Panc1 (cell line): ENCODE data around the gene SERPINE2. TPM values are rescaled to one million over a fixed set of nuclear protein-coding genes. Genes with fewer than 3 reads are reported as not detected.
A peak's percentile ranks its signal among the peaks of the same experiment; 100 is the strongest.

Experiments used
- ATAC-seq: fragments of 200-7000 bp; cut with Tn5 transposase; 2 replicates; pipeline ENCODE4 v1.9.1; 2020; ENCODE audit warnings: mild to moderate bottlenecking, moderate library complexity
- BruUV-seq: library from RNA; stranded (reverse); fragments of 400-500 nt; replicated peaks from 2 replicates; lab custom pipeline; 2021; lab: Mats Ljungman, UMichigan
- CTCF ChIA-PET: fragments of 300-600 bp; sonication (Branson Sonifier 250); formaldehyde crosslinking; loops from one replicate; lab custom pipeline; 2022; ENCODE audit warnings: antibody characterized with exemption; lab: Charles Lee
- POLR2A ChIA-PET: fragments of 300-600 bp; sonication (Branson Sonifier 250); formaldehyde crosslinking; loops from one replicate; lab custom pipeline; 2022; ENCODE audit warnings: antibody characterized with exemption; lab: Charles Lee
- DNase-seq: peaks from one replicate; pipeline ENCODE4 v3.0.0-alpha.2; 2010; ENCODE audit warnings: low read depth, low spot score
- H3K27ac ChIP-seq: 2 replicates; pipeline ENCODE4 v1.5.1; 2011; ENCODE audit warnings: mild to moderate bottlenecking, low read length, inconsistent platforms
- H3K27me3 ChIP-seq: fragments of 200-500 bp; sonication (Bioruptor generic); 2 replicates; pipeline ENCODE4 v1.6.0; 2014; ENCODE audit warnings: low read length, inconsistent platforms; ENCODE audit not compliant: control insufficient read depth, insufficient read depth
- H3K36me3 ChIP-seq: fragments of 200-500 bp; sonication (Bioruptor generic); 2 replicates; pipeline ENCODE4 v1.5.1; 2014; ENCODE audit warnings: inconsistent platforms, mild to moderate bottlenecking, low read length, moderate library complexity; ENCODE audit not compliant: control insufficient read depth, insufficient read depth
- H3K4me1 ChIP-seq: 2 replicates; pipeline ENCODE4 v1.5.1; 2011; ENCODE audit warnings: inconsistent platforms, mild to moderate bottlenecking, low read length, moderate library complexity; ENCODE audit not compliant: control insufficient read depth, insufficient read depth
- H3K4me3 ChIP-seq, 2 experiments: 2 replicates each; pipeline ENCODE4 v1.5.1; 2011 to 2012; ENCODE audit warnings: low read depth in 2 of 2, low read length in 2 of 2, mild to moderate bottlenecking in 2 of 2, inconsistent platforms in 1 of 2, moderate library complexity in 1 of 2
- H3K9me3 ChIP-seq: fragments of 200-500 bp; sonication (Bioruptor generic); 2 replicates; pipeline ENCODE4 v1.5.1; 2014; ENCODE audit warnings: low read depth, mild to moderate bottlenecking, inconsistent platforms, low read length, moderate library complexity; ENCODE audit not compliant: control insufficient read depth, insufficient read depth
- POLR2AphosphoS5 ChIP-seq: IDR thresholded peaks from 2 replicates; pipeline ENCODE4 v1.6.1; 2012; ENCODE audit warnings: mild to moderate bottlenecking, low read depth, low read length, moderate library complexity
- REST ChIP-seq, 2 experiments: IDR thresholded peaks; 2 replicates each; pipeline ENCODE4 v1.6.1; 2011 to 2012; ENCODE audit warnings: low read depth in 2 of 2, control low read depth in 1 of 2, low read length in 1 of 2, mild to moderate bottlenecking in 1 of 2, moderate library complexity in 1 of 2; ENCODE audit not compliant: insufficient read depth in 1 of 2
- SIN3A ChIP-seq: IDR thresholded peaks from 2 replicates; pipeline ENCODE4 v1.6.1; 2012; ENCODE audit warnings: low read depth, mild to moderate bottlenecking, low read length, moderate library complexity, borderline replicate concordance; ENCODE audit not compliant: insufficient read depth
- TCF7L2 ChIP-seq: IDR thresholded peaks from 2 replicates; pipeline ENCODE4 v1.6.1; 2011; ENCODE audit warnings: mild to moderate bottlenecking, low read depth, low read length, inconsistent platforms
- in situ Hi-C: cut with HindIII; loops from 2 replicates; pipeline ENCODE4 v1.10.0; 2016; ENCODE audit warnings: low sequenced_read_pairs, low pct_unique_long_range_greater_than_20kb
- intact Hi-C: fragments of 100-400 bp; cut with micrococcal nuclease; formaldehyde crosslinking; loops from one replicate; pipeline ENCODE4 v1.10.0; 2022; ENCODE audit not compliant: unreplicated experiment
- total RNA-seq: library from RNA; stranded (reverse); gene quantifications from one replicate; pipeline ENCODE4 v1.2.1, GENCODE V29; 2021; ENCODE audit not compliant: unreplicated experiment
- TF ChIP-seq, protein P1 (sequence below): fragments of 450-650 bp; IDR thresholded peaks from 2 replicates; pipeline ENCODE4 v1.5.1; 2017; ENCODE audit warnings: mild to moderate bottlenecking

The SERPINE2 gene
- total RNA-seq, 1 experiment from 2014 or later: 3.1 TPM

GRCh38 chr2:223969856-223970255 lies 69.2 kb downstream of the SERPINE2 start:
- peak; percentile 51; the same call in 1 of the 2 replicates for ATAC-seq
- H3K36me3 ChIP-seq: peaks cover 13% of the 10 kb centered on the region
- BruUV-seq: no TSS peak
- intact Hi-C loops: loop anchor here (1.0 to 10.0 kb wide), 3 partner anchors 314 to 675 kb away; no protein-coding TSS in a partner anchor
- no peaks in the 10 kb centered on the region for H3K27me3 ChIP-seq
- ChIA-PET POLR2A (no interaction called here), CTCF (interaction anchor here (0.6 to 2.1 kb wide), 8 partner anchors 8 to 1696 kb away, joined by 3 to 28 read pairs (median 6); no protein-coding TSS in a partner anchor)
- H3K9me3 ChIP-seq: no peaks in the 10 kb centered on the region
- no peak overlapping the region for H3K27ac ChIP-seq
- no peak for DNase-seq
- no peak overlapping the region for H3K4me3 ChIP-seq
- no peaks in the 10 kb centered on the region for H3K4me1 ChIP-seq
- in situ Hi-C loops: no loop called here
- no peak for TF ChIP-seq REST (IDR thresholded peaks at IDR 0.05; ENCODE audit: insufficient read depth in 1 of 2, low read depth in 2 of 2, low read length in 1 of 2)
- TF ChIP-seq SIN3A: no peak
- TF ChIP-seq, protein P1, sequence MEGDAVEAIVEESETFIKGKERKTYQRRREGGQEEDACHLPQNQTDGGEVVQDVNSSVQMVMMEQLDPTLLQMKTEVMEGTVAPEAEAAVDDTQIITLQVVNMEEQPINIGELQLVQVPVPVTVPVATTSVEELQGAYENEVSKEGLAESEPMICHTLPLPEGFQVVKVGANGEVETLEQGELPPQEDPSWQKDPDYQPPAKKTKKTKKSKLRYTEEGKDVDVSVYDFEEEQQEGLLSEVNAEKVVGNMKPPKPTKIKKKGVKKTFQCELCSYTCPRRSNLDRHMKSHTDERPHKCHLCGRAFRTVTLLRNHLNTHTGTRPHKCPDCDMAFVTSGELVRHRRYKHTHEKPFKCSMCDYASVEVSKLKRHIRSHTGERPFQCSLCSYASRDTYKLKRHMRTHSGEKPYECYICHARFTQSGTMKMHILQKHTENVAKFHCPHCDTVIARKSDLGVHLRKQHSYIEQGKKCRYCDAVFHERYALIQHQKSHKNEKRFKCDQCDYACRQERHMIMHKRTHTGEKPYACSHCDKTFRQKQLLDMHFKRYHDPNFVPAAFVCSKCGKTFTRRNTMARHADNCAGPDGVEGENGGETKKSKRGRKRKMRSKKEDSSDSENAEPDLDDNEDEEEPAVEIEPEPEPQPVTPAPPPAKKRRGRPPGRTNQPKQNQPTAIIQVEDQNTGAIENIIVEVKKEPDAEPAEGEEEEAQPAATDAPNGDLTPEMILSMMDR: no peak
- no peak for TF ChIP-seq POLR2AphosphoS5
- TF ChIP-seq TCF7L2: no peak

DNA sequence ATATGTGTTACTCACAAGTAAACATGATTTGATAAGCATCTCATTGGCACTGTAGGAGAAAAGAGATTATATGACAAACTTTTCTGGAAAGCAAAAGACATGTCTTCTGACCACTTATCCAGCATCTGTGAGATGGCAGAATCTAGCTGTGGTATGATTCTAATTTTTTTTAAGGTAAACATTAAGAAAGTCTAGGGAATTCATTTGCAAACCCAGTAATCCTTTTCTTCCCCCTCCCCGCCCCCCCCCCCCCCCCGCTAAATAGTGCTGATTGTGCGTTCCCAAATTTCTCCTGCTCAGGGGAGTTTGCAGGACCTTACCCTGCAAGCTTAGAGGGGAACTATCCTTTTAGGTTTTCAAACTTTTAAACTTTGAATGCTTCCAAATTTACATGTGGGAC lies 69.8 kb downstream of the SERPINE2 start:
- no TSS peak for BruUV-seq
- CTCF ChIA-PET: interaction anchor here (0.6 to 2.1 kb wide), 5 partner anchors 8 to 413 kb away, joined by 4 to 28 read pairs (median 7); no protein-coding TSS in a partner anchor
- H3K27me3 ChIP-seq: no peaks in the 10 kb centered on the region
- POLR2A ChIA-PET: no interaction called here
- no peaks in the 10 kb centered on the region for H3K9me3 ChIP-seq
- H3K4me1 ChIP-seq: no peaks in the 10 kb centered on the region
- no peak overlapping the region for H3K4me3 ChIP-seq
- intact Hi-C loops (no loop called here), in situ Hi-C loops (no loop called here)
- DNase-seq (no peak), ATAC-seq (no peak)
- TF ChIP-seq REST (IDR thresholded peaks at IDR 0.05; ENCODE audit: insufficient read depth in 1 of 2, low read depth in 2 of 2, low read length in 1 of 2): no peak
- no peak for TF ChIP-seq SIN3A
- no peak for TF ChIP-seq TCF7L2
- no peak for TF ChIP-seq POLR2AphosphoS5
- TF ChIP-seq, protein P1: no peak
- peaks cover 18% of the 10 kb centered on the region for H3K36me3 ChIP-seq
- H3K27ac ChIP-seq: no peak overlapping the region
